Limb (tissue), 2 donors: ENCODE data around the gene ISYNA1.

Source experiments
- DNase-seq, 2 donors: peaks; one replicate each; pipeline ENCODE4 v3.0.0-alpha.2; 2016; ENCODE audit errors: extremely low spot score in 2 of 2

ISYNA1 gene

DNA sequence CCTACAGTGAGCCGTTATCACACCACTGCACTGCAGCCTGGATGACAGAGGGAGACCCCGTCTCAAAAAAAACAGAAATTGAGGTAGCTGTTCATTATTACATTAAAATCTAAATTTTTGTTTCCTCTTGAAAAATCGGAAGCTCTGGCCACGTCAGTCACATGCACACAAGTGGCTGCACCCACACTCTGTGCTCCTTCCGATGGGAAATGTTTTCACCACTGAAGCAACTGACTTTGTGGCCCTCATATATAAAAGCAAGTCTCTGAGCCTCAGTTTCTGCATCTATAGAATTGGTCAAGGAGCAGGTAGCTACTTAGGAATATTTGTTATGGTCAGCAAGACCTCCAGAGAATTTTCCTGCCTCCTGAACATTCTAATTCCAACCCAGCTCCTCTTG lies 45.0 kb downstream of the ISYNA1 start:
- no peak for DNase-seq

DNA sequence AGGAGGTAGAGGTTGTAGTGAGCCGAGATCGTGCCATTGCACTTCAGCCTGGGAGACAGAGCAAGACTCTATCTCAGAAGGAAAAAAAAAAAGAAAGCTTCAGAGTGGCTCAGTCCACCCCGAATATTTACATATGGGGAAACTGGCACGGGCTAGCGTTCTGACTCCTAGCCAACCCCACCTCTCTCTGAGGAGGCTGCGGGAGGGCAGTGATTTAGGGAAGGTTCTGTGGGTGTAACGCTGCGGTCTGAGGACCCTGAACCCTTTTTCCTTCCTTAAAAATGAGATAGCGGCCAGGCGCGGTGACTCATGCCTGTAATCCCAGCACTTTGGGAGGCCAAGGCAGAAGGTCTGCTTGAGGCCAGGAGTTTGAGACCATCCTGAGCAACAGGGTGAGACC lies 45.5 kb downstream of the ISYNA1 start:
- DNase-seq = no peak

DNA sequence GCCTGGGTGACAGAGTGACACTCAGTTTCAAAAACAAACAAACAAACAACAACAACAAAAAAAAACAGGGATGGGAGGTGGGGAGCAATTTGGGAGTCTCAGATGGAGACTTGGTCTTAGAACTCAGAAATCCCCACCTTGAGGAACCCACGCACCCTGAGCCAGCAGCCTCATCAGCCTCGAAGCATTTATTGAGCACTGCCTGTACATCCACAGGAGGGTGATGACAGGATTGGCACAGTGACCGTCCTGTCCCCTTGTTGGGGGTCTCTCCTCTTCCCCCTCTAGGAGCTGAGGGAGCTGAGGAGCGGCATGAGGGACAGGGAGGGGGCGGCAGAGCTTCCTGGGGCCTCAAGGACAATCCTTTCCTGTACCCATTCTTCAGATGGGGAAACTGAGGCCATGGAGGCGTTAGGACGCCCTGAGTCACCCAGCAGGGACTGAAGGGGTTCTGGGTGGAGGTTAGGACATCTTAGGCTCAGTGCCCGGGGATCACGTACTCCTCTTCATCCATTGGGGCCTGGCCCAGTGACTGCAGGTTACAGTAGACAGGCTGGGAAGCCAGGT lies 46.3 kb downstream of the ISYNA1 start:
- DNase-seq = no peak

DNA sequence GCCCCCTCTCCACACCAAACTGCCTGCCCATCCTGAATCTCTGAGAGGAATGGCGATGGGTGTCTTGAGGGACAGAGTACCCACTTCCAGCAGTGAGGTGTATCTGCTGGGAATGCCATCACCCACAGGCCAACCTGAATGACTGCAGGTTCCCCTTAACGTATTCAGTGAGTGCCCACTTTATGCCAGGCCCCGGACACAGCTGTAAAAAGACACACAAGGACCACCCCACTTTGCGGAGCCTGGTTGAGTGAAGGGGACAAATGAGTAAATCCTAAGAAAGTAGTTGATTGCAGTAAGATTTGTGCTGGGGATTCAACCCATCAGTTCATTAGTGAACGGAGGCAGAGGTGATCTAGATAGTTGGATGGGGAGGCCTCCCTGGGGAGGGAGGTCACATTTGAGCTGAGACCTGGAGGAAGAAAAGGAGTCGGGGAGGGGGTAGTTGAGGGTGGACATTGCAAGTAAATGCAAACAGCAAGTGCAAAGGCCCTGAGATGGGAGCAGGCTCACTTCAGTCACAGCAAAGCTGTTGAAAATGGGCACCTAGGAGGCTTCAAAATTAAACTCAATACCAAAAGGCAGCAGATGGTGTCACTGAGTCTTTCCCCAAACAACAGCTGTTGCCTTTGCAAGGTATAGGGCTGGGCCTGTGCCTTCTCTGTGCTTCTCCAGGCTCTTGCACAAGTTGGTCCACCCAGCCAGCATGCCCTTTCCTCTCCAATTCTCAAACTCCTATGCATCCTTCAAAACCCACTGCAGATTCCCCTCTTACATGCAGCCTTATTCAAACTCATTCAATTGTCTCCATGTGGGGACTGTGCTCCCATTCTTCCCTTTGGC lies 47.6 kb downstream of the ISYNA1 start:
- no peak for DNase-seq

DNA sequence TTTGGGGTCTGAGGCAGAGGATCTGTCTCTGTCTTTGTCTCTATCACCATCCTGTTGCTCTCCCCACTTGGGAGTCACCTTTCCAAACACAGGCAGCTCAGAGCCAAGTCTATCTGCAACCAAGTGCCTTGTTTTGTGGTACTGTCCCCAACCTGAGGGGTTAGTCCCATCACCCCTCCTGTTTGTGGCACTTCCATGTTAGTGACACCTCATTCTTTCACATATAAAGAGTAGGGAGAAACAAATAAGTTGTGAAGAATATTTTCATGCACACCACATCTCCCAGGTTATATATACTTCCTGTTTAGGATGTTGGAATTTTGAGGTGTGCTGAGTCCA lies 48.2 kb downstream of the ISYNA1 start:
- DNase-seq = no peak

DNA sequence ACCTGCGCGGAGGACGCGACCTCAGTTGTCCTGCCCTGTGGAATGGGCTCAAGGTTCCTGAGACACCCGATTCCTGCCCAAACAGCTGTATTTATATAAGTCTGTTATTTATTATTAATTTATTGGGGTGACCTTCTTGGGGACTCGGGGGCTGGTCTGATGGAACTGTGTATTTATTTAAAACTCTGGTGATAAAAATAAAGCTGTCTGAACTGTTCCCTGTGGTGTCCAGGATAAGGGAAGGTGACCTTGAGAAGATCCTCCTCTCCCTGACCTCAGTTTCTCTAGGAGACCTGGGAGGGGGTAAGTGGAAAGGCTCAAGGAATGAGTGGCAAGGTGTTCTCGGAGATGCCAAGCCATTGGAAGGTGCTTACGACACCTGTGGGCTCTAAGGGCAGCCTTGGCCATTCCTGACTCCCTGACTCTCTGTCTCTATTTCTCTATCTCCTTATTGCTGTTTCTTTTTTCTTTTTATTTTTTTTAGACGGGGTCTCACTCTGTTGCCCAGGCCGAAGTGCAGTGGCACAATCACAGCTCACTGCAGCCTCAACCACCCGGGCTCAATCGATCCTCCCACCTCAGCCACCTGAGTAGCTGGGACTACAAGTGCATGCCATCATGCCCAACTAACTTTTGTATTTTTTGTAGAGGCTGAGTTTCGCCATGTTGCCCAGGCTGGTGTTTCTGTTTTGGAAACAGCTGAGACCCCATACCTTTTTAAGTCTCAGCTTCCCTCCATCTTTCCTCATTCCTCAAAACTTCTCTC lies 48.8 kb downstream of the ISYNA1 start:
- DNase-seq = no peak

DNA sequence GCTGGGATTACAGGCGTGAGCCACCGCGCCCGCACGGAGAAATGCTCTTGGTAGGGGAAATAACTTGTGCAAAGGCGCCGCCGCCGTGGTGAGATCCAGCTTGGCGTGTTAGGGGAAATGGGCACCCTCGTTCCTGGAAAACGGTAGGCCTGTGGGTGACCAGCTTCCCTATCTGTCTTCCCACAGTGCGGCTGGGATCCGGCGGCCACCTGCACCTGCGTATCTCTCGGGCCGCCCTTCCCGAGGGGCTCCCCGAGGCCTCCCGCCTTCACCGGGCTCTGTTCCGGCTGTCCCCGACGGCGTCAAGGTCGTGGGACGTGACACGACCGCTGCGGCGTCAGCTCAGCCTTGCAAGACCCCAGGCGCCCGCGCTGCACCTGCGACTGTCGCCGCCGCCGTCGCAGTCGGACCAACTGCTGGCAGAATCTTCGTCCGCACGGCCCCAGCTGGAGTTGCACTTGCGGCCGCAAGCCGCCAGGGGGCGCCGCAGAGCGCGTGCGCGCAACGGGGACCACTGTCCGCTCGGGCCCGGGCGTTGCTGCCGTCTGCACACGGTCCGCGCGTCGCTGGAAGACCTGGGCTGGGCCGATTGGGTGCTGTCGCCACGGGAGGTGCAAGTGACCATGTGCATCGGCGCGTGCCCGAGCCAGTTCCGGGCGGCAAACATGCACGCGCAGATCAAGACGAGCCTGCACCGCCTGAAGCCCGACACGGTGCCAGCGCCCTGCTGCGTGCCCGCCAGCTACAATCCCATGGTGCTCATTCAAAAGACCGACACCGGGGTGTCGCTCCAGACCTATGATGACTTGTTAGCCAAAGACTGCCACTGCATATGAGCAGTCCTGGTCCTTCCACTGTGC lies 49.6 kb downstream of the ISYNA1 start:
- peak; percentile 52 to 90 for DNase-seq

DNA sequence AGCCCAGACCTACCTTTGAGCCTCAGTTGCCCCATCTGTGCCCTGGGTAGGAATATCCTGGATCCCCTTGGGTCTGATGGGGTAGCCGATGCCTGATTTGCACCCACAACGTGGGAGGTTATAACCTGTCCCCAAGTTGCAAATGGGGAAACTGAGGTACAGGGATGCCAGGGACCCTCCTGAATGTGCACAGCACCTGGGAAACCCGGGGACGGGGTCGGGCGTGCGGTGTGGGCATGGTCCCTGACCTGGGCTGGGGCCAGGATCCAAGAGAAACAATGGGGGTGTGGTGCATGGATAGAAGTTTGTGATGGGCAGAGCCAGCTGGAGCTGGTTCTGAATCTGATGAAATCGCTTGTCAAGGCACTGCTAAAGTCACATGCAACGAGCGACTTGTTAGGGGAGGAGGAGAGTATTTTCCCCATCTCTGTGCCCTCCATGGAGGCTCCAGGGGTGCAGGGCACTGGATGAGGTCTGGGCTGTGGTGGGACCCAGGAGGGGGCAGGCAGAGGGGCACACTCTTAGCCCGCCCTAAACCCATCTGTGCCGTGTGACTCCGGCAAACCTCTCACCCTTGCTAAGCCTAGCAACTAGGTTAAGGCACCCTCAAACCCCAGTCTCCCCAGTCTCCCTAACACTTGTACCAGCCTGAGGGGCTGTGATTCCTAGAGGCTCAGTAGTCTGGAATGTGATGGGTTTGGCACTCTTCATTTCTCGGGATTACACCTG lies 51.2 kb downstream of the ISYNA1 start:
- DNase-seq = no peak

DNA sequence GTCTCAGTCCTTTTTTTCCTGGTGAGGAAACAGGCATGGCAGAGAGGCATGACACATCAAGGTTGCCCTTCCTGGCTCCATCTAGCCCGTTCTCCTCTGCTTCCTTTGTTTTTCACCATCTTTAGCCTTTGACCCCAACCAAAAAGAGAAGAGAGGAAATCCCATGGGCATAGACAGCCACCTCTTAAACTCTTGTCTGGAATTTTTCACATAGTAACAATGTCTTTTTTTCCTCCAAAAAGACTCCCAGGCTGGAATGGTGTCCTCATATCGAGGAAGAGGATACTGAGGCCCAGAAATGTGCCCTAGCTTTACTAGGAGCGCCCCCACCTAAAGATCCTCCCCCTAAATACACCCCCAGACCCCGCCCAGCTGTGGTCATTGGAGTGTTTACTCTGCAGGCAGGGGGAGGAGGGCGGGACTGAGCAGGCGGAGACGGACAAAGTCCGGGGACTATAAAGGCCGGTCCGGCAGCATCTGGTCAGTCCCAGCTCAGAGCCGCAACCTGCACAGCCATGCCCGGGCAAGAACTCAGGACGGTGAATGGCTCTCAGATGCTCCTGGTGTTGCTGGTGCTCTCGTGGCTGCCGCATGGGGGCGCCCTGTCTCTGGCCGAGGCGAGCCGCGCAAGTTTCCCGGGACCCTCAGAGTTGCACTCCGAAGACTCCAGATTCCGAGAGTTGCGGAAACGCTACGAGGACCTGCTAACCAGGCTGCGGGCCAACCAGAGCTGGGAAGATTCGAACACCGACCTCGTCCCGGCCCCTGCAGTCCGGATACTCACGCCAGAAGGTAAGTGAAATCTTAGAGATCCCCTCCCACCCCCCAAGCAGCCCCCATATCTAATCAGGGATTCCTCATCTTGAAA lies 52.0 kb downstream of the ISYNA1 start, which contains the start of gene GDF15:
GDF15 (plus strand) TSS at position 484 of the 868 bp plus-strand sequence; CDS start at position 516, 32 bp downstream.
- peak in 1 of 2 donors; percentile 55 for DNase-seq

DNA sequence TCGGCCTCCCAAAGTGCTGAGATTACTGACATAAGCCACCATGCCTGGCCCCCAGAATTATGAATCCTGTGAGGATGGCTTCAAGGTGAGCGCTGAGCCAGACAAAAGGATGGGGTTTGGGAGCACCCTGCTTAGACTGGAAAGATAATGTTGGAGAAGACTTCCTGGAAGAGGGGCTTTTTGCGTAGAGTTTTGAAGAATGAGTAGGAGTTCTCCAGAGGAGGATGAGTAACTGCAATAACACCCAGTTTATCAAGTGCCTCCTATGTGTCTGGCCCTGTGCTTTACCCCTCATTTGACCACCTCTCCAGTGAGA lies 52.6 kb downstream of the ISYNA1 start:
- DNase-seq = no peak

DNA sequence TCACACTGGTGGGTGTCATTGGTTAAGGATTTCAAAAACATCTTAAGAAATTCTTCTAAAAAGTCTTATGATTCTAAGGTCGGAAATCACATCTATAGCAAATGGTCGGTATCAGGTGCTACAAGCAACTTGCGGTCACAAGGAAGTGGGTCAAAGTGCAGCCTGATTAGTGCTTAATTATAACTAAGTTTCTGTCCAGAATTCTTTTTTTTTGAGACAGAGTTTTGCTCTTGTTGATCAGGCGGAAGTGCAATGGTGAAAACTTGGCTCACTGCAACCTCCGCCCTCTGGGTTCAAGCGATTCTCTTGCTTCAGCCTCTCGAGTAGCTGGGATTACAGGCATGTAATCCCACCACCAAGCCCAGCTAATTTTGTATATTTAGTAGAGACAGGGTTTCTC lies 53.2 kb downstream of the ISYNA1 start:
- DNase-seq = no peak
